IPS-NIHi7 (cell line): ENCODE data around the gene PLEKHJ1.

Experiments
- DNase-seq: peaks from one replicate; pipeline ENCODE4 v3.0.0; 2012; ENCODE audit warnings: mixed read lengths; ENCODE audit errors: extremely low spot score

The PLEKHJ1 gene

GRCh38 chr19:2234996-2235380 is 1.1 kb downstream of the PLEKHJ1 start:
- no peak for DNase-seq

- DNase-seq, result no peak
Observed at GRCh38 chr19:2233601-2234280, 2.4 kb downstream of the PLEKHJ1 start.

- DNase-seq, result no peak
Observed at GRCh38 chr19:2232286-2233151, 3.6 kb downstream of the PLEKHJ1 start.

GRCh38 chr19:2231621-2232221 is 4.4 kb downstream of the PLEKHJ1 start:
- no peak for DNase-seq

- no peak for DNase-seq
Observed at GRCh38 chr19:2230807-2231533, 5.2 kb downstream of the PLEKHJ1 start.

GRCh38 chr19:2230033-2230531 is 6.0 kb downstream of the PLEKHJ1 start:
- no peak for DNase-seq

GRCh38 chr19:2229103-2230032 is 6.8 kb downstream of the PLEKHJ1 start:
- no peak for DNase-seq

GRCh38 chr19:2228157-2229030 is 7.7 kb downstream of the PLEKHJ1 start:
- DNase-seq, result no peak

GRCh38 chr19:2227415-2228156 is 8.5 kb downstream of the PLEKHJ1 start:
- no peak for DNase-seq

- DNase-seq, result no peak
Observed at GRCh38 chr19:2226840-2227360, 9.2 kb downstream of the PLEKHJ1 start.

GRCh38 chr19:2226051-2226839 is 9.9 kb downstream of the PLEKHJ1 start:
- no peak for DNase-seq

GRCh38 chr19:2225415-2226050 is 10.6 kb downstream of the PLEKHJ1 start:
- no peak for DNase-seq

- DNase-seq, result no peak
Observed at GRCh38 chr19:2224754-2225349, 11.3 kb downstream of the PLEKHJ1 start.

GRCh38 chr19:2223959-2224358 is 12.2 kb downstream of the PLEKHJ1 start:
- DNase-seq, result no peak

- no peak for DNase-seq
Observed at GRCh38 chr19:2223391-2223790, 12.7 kb downstream of the PLEKHJ1 start.

- DNase-seq, result no peak
Observed at GRCh38 chr19:2221918-2222317, 14.2 kb downstream of the PLEKHJ1 start.

GRCh38 chr19:2221250-2221831 is 14.8 kb downstream of the PLEKHJ1 start:
- DNase-seq, result no peak
